GM12878 (cell line): ENCODE measurements around the gene NUTM1.

ENCODE experiments used
- EZH2 ChIP-seq: IDR thresholded peaks from 2 replicates; pipeline ENCODE4 v1.6.1; 2012; ENCODE audit warnings: low read depth, mild to moderate bottlenecking, control low read depth, inconsistent platforms, low read length, borderline replicate concordance; ENCODE audit not compliant: control insufficient read depth
- FOXK2 ChIP-seq: fragments of 450-650 bp; IDR thresholded peaks from 2 replicates; pipeline ENCODE4 v1.6.1; 2017; ENCODE audit warnings: mild to moderate bottlenecking, moderate library complexity
- GABPA ChIP-seq: IDR thresholded peaks from 2 replicates; pipeline ENCODE4 v1.6.1; 2014; ENCODE audit warnings: antibody characterized with exemption, low read depth, mild to moderate bottlenecking, inconsistent platforms
- RCOR1 ChIP-seq: conservative IDR thresholded peaks from 2 replicates; pipeline ENCODE4 v1.6.1; 2012; ENCODE audit warnings: low read depth, low read length, improper control_type of control experiment
- SMC3 ChIP-seq: IDR thresholded peaks from 2 replicates; pipeline ENCODE4 v1.6.1; 2011; ENCODE audit warnings: low read length, improper control_type of control experiment, borderline replicate concordance
- TCF7 ChIP-seq: IDR thresholded peaks from 2 replicates; pipeline ENCODE4 v1.6.1; 2014; ENCODE audit warnings: antibody characterized with exemption, borderline replicate concordance
- TF ChIP-seq, protein P1 (sequence below): fragments of 450-650 bp; IDR thresholded peaks from 2 replicates; pipeline ENCODE4 v1.6.1; 2017; ENCODE audit warnings: mild to moderate bottlenecking
- TF ChIP-seq, protein P2 (sequence below), 3 experiments: IDR thresholded peaks in 2 of 3; conservative IDR thresholded peaks in 1 of 3; 2 replicates each; pipeline ENCODE4 v1.5.1; 2011; ENCODE audit warnings: low read depth in 3 of 3, low read length in 3 of 3, mild to moderate bottlenecking in 3 of 3, control low read depth in 2 of 3, moderate library complexity in 2 of 3, inconsistent platforms in 1 of 3, mixed read lengths in 1 of 3; ENCODE audit not compliant: control insufficient read depth in 2 of 3, insufficient read depth in 1 of 3; ENCODE audit errors: extremely low read depth in 1 of 3

DNA sequence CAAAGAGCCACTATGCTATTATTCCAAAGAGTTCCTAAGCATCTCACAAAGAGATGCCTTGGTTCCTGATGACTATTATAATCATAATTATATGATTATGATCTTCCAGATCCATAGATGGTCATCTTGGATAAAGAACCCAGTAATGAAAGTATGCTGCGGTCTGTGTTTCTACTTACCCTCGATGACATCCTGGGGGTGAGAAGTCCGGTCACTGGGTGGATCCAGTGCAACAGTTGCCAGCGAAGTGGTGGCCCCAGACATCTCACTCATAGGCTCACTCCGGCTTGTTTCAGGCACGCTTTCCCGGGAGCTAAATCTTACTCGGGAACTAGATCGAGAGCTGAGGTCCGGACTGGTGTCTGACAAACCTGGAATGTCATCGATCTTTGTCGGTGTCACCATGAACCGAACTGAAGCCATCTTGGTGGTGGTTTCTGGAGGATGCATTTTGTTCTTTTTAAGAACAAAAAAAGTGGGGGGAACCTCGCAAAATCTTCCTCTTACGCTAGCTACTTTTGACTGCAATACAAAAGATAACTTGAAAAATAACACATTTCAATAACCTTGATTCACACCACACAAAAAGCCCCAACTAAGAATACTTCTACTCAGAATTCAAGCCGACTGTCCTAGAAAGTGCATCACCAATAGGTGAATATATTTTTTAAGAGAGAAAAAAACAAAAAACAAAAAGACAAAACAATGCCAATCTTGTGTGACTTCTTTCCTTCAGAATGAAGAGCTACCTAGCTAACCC, 6.7 kb upstream of the NUTM1 start:
- TF ChIP-seq SMC3 (no peak), RCOR1 (no peak), EZH2 (no peak), FOXK2 (no peak), TCF7 (no peak), GABPA (no peak)
- TF ChIP-seq, protein P1, sequence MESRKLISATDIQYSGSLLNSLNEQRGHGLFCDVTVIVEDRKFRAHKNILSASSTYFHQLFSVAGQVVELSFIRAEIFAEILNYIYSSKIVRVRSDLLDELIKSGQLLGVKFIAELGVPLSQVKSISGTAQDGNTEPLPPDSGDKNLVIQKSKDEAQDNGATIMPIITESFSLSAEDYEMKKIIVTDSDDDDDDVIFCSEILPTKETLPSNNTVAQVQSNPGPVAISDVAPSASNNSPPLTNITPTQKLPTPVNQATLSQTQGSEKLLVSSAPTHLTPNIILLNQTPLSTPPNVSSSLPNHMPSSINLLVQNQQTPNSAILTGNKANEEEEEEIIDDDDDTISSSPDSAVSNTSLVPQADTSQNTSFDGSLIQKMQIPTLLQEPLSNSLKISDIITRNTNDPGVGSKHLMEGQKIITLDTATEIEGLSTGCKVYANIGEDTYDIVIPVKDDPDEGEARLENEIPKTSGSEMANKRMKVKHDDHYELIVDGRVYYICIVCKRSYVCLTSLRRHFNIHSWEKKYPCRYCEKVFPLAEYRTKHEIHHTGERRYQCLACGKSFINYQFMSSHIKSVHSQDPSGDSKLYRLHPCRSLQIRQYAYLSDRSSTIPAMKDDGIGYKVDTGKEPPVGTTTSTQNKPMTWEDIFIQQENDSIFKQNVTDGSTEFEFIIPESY: no peak
- TF ChIP-seq, protein P2, sequence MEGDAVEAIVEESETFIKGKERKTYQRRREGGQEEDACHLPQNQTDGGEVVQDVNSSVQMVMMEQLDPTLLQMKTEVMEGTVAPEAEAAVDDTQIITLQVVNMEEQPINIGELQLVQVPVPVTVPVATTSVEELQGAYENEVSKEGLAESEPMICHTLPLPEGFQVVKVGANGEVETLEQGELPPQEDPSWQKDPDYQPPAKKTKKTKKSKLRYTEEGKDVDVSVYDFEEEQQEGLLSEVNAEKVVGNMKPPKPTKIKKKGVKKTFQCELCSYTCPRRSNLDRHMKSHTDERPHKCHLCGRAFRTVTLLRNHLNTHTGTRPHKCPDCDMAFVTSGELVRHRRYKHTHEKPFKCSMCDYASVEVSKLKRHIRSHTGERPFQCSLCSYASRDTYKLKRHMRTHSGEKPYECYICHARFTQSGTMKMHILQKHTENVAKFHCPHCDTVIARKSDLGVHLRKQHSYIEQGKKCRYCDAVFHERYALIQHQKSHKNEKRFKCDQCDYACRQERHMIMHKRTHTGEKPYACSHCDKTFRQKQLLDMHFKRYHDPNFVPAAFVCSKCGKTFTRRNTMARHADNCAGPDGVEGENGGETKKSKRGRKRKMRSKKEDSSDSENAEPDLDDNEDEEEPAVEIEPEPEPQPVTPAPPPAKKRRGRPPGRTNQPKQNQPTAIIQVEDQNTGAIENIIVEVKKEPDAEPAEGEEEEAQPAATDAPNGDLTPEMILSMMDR (IDR thresholded peaks at IDR 0.05 in 2 of 3, conservative IDR thresholded peaks at IDR 0.05 in 1 of 3; ENCODE audit: control insufficient read depth in 2 of 3, extremely low read depth in 1 of 3, insufficient read depth in 1 of 3, low read depth in 3 of 3, low read length in 3 of 3): no peak
